Measurements from ENCODE around the gene ARHGEF11.

ARHGEF11 gene

DNA sequence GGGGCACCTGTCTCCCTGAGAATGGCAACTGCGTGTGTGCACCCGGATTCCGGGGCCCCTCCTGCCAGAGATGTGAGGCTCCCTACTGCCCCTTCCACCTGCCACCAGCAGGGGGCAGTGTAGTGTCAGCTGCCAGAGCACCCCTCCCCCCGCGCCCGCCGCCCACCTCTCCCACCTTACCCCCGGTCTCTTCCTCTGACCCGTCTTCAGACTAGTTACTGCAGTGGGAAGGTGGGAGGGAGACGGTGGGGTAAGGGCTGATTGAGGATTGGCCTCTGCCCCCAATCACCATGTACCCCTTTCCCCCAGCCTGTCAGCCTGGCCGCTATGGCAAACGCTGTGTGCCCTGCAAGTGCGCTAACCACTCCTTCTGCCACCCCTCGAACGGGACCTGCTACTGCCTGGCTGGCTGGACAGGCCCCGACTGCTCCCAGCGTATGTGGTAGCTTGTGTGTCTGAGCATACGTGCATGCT is 135.2 kb downstream of the ARHGEF11 start:
- DNase-seq (ENCODE audit: low read depth in 2 of 2): no peak

DNA sequence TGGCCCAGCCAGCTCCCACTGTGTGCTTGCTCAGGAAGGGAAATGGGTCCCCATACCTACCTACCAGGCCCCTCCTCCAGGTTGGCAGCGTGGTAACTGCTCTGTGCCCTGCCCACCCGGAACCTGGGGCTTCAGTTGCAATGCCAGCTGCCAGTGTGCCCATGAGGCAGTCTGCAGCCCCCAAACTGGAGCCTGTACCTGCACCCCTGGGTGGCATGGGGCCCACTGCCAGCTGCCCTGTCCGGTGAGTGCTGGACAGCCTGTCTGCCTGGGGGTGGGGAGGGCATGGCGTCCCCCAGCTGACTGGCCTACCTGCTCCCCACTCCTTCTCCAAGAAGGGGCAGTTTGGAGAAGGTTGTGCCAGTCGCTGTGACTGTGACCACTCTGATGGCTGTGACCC is 135.9 kb downstream of the ARHGEF11 start:
- DNase-seq (ENCODE audit: low read depth in 2 of 2): no peak

DNA sequence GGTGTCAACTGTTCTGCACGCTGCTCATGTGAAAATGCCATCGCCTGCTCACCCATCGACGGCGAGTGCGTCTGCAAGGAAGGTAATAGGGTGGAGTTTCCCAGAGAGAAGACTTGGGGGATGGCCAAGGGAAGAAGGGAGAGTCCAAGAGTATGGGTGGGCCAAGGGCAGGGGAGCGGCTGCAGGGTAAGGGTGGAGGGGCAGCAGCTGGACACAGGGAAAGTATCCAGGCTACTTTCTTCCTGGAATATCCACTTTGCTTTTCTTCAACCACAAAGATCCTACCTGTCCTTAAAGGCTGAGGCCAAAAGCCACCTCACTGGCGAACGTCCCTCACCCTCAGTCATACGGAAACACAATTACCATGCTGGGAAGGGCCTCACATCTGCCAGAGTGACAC is 136.6 kb downstream of the ARHGEF11 start:
- DNase-seq (ENCODE audit: low read depth in 2 of 2): no peak

DNA sequence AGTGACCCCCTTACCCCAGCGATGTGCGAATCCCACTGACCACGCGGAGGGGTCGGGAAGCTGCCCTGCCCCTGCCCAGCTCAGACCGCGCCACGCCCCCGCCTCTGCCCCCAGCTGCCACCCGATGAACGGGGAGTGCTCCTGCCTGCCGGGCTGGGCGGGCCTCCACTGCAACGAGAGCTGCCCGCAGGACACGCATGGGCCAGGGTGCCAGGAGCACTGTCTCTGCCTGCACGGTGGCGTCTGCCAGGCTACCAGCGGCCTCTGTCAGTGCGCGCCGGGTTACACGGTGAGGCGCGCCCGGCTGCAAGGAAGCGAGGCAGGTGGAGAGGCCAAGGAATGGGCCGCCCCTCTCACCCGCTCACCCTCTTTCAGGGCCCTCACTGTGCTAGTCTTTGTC is 137.0 kb downstream of the ARHGEF11 start:
- DNase-seq (ENCODE audit: low read depth in 2 of 2): no peak

DNA sequence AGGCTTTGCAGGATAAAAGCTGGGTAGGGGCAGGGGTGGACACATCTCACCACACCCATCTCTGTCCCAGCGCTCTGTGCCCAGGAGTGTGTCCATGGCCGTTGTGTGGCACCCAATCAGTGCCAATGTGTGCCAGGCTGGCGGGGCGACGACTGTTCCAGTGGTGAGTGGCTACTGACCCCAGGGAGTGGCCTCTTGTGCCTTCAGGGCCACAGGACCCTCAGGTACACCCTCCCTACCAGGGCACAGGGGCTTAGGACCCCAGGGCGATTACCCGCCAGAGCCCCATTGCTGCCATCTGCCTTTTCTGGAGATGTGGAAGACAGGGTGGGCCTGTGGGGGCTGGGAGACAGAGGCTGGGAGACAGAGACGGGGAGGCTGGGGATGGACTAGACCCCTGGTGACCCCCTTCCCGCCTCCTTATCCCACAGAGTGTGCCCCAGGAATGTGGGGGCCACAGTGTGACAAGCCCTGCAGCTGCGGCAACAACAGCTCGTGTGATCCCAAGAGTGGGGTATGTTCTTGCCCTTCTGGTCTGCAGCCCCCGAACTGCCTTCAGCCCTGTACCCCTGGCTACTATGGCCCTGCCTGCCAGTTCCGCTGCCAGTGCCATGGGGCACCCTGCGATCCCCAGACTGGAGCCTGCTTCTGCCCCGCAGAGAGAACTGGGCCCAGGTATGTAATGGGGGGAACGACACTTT is 139.2 kb downstream of the ARHGEF11 start:
- no peak for DNase-seq (ENCODE audit: low read depth in 2 of 2)

DNA sequence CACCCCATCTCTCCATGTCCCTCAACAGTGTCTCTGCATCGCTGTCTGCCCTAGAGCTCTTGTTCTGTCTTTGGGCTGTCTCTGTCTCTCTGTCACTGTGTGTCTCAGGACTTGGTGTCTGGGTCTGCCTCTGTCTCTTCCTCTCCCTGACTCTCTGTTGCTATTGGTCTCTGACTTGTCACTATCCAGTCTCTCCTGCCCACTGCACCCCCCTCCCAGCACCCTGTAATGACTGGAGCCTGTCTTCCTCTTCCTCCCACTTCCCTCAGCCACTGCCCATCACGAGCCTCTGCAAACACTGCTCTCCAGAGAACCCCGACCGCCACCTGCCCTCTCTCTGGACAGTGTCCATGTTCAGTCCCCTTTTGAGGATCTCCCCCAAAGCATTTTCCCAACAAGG is 139.9 kb downstream of the ARHGEF11 start:
- no peak for DNase-seq (ENCODE audit: low read depth in 2 of 2)

DNA sequence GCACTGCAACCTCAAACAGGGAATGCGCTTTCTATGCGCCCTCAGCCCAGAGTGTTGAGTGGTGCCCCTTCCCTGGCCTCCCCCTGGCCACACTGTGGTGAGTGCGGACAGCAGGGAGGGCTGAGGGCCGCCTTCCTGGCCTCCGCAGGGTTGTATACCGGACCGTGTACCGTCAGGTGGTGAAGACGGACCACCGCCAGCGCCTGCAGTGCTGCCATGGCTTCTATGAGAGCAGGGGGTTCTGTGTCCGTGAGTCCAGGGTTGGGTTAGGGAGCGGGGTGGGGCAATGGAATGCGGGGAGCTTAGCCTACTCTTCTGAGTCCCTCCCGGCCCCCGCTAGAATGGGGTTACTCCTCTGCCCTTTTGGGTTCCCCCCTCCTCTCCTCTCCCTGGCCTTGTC is 140.4 kb downstream of the ARHGEF11 start:
- no peak for DNase-seq (ENCODE audit: low read depth in 2 of 2)

DNA sequence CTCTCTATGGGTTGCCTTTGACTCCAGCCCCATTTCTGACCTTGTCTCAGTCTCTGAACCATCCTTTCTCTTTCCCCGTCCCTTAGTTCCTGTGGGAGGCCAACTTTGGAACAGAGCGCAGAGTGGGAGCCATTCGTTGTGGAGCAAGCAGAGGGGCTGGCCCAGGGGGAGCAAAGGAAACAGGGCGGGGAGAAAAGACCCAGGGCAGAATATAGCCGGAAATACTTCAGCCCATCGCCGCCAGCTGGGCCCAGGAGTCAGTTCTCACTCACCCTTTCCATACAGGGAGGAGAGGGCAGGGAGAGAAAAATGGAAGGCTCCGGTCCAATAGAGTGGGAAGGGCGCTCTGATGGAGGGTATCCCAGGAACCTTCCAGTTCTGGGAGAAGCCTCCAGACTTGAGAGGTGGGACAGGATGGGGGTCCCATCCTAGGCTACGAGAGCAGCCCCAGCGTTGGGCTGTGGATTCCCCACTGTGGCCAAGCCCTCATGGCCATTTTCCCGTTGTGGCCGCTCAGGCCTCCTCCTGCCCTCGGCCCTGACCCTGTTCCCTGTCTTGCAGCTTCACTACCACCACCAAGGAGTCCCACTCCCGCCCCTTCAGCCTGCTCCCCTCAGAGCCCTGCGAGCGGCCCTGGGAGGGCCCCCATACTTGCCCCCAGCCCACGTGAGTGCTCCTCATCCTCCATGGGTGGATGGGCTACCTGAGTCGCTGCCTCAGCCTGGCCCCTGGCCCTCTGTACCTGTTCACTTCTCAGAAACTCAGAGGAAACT is 141.2 kb downstream of the ARHGEF11 start:
- no peak for DNase-seq (ENCODE audit: low read depth in 2 of 2)

DNA sequence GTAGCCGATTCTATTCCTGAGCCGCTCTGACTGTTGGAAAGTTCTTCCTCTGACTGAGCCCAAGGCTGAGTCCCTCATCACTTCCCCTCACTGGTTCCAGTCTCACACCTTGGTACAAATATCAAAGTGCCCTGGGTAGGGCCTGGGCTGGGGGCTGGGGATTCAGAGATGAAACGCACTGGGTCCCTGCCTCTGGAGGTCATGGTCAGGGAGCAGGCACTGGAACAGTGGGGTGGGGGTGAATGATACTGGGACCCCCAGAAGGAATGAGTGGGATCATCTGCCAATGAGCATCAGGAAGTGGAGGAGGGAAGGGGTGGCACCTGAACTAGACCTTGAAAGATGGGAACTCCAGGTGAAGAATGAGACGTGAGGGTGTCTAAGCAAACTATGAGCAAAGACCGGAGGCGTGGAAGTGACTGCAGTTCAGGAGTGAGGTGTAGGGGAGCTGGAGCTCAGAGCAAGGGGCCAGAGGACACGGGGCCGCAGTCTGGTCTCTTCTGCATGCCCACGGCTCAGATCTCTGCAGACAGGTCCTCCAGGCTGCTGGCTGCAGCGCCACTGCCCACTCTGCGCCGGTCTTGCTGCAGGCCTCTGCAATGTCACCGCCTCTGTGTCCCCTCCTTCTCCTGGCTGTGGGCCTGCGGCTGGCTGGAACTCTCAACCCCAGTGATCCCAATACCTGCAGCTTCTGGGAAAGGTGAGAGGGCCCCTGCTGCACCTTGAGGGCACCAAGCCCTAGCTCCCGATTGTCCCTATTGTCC is 142.0 kb downstream of the ARHGEF11 start:
- no peak for DNase-seq (ENCODE audit: low read depth in 2 of 2)

DNA sequence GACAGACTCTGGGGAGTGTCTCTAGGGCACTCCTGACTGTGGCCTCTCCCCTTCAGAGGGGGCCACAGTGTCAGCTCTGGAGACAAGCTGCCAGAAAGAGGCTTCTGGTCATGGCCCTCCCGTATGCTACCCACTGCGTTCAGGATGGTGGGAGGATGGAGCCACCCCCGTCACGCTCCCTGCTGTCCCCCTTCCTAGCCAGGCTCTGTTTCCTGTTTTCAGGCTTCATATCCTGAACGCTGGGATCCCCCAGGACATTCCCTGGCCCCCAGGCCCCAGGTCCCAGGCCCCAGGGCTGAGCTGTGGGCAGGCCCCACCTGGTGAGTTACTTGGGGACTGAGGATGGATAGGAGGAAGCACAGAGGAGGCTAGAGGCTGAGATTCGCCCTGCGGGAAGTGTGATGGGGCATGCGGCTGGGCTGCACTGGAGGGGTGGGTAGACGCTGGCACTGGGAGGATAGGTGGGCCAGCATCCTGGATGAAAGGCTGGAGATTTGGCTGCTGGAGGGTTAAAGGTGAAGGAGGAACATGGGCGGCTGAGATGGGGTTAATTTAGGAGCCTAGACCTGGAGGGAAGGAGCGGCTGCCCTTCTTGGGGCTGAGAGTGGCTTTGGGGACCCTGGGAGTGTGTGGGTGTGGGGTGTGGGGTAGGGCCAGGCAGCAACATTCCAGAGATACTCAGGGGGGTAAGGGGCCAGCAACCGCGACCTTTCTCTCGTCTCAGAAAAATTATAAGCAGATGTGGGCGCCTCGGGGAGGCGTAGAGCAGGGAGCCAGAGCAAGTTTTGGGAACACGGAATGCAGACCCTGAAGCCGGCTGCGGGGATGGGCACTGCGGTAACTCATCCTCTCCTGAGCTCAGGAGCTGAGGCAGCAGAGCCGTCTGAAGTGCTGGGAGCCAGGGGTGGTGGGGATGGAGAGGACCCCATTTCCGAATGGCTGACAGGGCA is 143.3 kb downstream of the ARHGEF11 start:
- DNase-seq (ENCODE audit: low read depth in 2 of 2): peak in 1 of 2 experiments; percentile 66

DNA sequence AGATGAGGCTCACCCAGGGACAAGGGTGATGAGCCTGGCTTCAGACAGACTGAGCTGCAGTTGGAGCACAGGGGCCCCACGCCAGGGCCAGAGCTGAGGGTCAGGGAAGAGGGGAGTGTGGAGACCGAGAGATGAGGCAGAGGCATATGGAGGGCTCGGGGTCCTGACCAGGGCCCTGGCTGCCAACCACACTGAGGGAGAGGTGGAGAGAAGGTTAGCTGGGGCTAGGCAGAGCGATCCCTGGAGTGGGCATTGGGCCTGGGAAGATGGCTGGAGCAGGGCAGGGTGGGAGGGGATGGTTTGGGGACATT is 144.0 kb downstream of the ARHGEF11 start:
- no peak for DNase-seq (ENCODE audit: low read depth in 2 of 2)

DNA sequence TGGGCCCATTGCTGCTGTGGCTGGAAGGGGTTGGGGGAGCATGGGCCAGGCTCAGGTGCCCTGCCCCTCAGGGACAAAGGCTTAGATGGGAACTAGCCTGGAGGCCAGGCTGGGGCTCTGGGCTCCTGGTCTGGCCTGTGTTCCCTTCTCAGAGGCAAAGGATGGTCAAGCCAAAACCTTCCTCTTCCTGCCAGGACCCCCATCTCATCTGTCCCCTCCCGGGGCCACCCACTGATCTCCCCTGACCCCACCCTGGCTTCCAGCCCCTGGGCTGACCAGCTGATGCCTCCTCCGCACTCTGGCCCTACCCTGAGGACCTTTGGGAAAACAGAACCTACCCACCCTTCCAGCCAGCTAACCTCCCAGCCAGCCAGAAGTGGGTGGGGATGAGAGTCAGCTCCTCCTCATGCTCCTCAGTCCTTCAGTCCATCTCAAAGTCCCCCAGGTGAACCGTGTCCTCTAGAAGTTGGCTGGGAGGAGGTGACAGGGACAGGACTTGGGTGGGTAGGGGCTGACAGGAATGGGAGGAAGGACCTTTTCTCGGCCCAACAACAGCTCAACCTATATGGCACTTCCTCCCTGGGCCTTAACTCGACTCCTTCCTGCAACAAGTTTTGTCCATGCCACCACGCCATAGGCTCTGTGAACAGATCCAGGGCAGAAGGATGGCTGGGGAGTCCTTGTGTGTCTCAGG is 144.5 kb downstream of the ARHGEF11 start:
- no peak for DNase-seq (ENCODE audit: low read depth in 2 of 2)

DNA sequence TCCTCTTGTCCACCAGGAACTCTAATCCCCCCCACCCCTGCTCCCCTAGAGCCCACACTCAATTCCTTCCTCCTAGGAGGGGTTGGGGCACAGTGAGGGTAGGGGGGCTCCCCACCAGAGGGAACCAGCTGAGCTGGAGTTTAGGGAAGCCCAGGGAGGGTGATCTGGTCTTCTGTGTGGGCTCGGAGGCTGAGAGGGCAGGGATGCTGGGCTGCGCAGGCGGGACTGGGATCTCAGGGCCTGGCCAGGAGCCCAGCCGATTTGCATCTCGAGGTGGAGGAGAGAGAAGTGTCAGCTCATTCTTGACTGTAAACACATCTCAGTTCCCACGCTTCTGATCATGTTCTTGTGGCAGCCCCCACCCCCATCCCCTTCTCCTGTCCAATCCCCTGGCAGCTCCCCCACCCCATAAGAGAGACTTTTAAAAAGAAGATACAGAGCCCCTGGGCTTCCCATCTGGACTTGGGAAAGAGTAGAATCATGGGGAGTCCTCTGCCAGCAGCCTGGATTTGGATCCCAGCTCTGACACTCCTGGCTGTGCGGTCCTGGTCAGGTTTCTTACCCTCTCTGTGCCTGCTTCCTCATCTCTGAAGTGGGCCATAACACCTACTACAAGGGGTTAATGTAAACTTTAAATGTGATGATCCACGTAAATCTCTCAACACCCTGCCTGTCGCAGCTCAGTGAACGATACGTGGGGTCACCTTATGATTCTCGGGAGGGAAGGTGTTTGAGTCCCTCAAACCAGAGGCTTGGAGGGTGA is 145.4 kb downstream of the ARHGEF11 start:
- DNase-seq (ENCODE audit: low read depth in 2 of 2): peak in 1 of 2 experiments; percentile 40

DNA sequence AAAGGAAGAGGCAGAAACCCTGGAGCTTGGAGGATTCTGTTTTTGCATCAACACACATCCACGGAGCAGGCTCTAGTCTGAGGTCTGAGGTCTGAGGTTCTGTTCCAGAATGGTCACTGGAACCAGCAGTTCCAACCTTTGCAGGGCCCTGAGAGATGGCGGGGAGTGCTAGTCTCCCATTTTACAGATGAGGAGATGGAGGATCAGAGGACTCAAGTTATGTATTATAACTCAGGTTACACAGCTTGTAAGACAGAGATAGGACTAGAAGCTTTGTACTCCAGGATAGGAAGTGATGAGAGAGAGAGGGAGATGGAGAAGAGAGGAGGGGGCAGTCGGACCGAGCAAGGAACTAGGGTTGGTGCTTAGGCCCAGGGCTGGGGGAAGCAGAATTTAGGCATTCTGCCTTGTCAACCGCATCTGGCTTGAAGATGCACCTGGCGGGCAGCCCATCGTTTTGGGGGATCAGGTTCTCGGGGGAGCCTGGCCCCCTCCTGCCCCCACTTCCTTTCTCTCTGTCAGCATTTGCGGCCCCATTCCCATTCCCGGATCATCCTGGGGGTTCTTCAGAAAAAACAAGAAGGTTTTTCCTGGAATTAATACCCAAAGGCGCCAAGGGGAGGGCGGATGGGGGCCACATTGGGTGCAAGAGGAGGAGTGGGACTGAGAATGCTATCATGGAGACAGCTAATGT is 146.4 kb downstream of the ARHGEF11 start:
- no peak for DNase-seq (ENCODE audit: low read depth in 2 of 2)

DNA sequence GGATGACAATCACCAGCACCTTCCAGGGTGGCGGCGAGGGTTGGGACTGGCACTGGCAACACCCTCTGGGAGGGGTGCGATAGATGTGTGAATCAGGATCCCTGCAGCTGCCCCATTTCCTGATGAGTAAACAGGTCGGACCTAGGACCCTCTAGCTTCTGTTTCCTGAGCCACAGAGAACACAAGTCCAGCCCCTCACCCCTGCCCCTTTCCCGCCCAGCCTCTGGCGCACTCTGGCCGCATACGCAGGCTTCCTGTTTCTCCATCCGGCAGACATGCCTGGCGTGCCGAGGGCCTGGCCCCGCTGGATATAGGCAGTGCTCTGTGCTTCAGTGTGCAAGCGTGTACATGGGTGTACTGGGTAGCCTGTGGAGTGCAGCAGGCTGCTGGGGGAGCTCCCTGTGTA is 147.4 kb downstream of the ARHGEF11 start:
- DNase-seq (ENCODE audit: low read depth in 2 of 2): no peak

DNA sequence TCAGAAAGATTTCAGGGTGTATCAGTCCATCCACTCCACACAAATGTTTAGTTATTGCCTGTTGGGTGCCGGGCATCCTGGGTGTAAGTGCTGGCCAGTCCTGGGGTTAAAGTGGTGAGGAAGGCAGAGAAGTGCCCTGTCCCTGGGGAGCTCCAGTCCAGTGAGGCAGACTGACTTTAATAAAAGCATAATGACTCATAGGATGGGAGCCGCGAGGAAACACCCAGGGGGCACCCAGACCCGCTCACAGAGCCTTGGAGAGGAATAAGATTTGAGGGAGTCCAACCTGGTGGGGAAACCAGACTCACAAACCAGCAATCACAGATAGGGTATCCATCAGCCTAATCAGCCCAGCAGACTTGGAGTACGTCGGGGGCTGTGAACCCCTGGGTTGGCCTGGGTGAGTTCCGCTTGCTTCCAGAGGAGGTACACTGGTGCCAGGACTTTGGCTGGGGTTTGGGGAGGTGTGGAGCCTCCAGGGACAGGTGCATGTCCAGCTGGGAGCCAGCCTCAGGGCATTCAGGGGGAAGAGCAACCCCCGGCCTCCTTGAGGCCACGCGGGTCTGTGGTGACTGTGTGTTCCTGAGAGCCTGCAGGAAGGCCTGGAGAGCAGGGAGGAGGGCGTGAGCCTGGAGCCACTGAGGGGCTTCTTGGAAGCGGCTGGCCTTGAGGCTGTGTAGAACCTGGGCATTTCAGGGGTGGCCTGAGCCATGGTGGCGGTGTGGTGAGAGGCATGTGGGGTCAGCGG is 148.3 kb downstream of the ARHGEF11 start:
- no peak for DNase-seq (ENCODE audit: low read depth in 2 of 2)

DNA sequence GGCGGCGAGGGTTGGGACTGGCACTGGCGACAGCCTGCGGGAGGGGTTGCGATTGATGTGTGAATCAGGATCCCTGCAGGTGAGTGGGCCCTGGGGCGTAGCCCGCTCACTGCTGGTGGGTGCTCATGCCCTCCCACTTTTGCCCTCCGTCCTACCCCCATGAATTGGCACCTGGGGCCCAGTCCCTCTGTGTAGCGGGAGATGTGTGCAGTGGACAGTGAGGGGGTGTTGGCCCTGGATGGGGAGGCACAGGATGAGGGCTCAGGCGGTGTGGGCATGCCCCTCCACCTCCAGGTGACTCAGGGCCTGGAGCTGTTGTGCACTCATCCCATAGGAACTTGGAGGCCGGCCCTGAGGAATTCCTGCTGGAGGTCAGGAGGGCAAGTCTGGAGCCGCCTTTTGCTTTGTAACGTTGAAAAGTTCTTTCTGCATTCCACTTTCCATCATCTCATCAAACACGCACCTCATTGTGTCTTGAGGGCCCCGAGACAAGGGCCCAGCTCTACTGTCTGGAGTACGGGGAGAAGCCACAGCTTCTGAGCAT is 149.0 kb downstream of the ARHGEF11 start:
- peak; percentile 70 to 72 for DNase-seq (ENCODE audit: low read depth in 2 of 2)

DNA sequence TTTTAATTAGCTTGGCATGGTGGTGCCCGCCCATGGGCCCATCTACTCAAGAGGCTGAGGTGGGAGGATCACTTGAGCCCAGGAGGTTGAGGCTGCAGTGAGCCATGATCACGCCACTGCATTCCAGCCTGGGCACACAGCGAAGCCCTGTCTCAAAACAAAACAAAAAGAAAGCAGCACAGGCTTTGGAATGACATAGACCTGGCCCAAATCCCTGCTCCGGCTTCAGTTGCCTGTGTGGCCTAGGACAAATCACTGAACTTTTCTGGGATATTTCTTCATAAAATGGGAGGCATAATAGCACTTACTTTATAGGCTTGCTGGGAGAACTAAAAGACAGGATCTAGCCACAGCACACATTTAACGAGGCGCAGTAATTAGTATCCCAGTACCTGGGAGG is 149.6 kb downstream of the ARHGEF11 start:
- no peak for DNase-seq (ENCODE audit: low read depth in 2 of 2)

DNA sequence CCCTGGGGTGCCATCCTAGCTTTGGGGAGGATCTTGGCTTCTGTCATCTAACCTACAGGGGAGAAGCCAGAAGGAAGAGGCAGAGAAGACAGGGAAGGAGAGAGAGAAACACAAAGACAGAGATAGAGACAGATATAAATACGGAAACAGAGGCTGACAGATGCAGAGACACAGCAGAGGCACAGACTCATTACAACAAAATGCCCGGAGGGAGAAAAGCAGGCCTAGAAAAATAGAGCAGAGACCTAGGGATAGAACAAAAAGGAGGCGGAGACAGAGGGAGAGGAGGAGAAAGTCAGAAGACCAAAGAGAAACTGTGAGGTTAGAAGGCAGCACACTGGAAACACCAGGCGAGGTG is 150.1 kb downstream of the ARHGEF11 start:
- DNase-seq (ENCODE audit: low read depth in 2 of 2): no peak

All from fibroblast of skin of left quadriceps (primary cell).